Activated naive CD8-positive, alpha-beta T cell treated with anti-CD3 and anti-CD28 coated beads, Interleukin-2, amount 50 U/mL, for 24 hours (primary cell): ENCODE results near the gene PRKRA.

Experiments used
- ATAC-seq: fragments of 150-1000 bp; cut with Tn5 transposase; one replicate; pipeline ENCODE4 v1.10.0; 2021
- DNase-seq: peaks from one replicate; pipeline ENCODE4 v3.0.0; 2021
- H3K27ac Mint-ChIP-seq: one replicate; pipeline ENCODE4 v1.8.0; 2021; ENCODE audit warnings: mild to moderate bottlenecking, mixed read lengths
- H3K27me3 Mint-ChIP-seq: one replicate; pipeline ENCODE4 v1.8.0; 2021; ENCODE audit warnings: mixed read lengths
- H3K36me3 Mint-ChIP-seq: one replicate; pipeline ENCODE4 v1.8.0; 2021; ENCODE audit warnings: low read depth, mixed read lengths
- H3K4me1 Mint-ChIP-seq: one replicate; pipeline ENCODE4 v1.8.0; 2021; ENCODE audit warnings: mixed read lengths
- H3K4me3 Mint-ChIP-seq: one replicate; pipeline ENCODE4 v1.8.0; 2021; ENCODE audit warnings: mild to moderate bottlenecking, moderate library complexity, mixed read lengths
- H3K9me3 Mint-ChIP-seq: one replicate; pipeline ENCODE4 v1.8.0; 2021; ENCODE audit warnings: mixed read lengths

The PRKRA gene

GRCh38 chr2:178450774-178451525 is at the start of gene PRKRA, which contains the start of gene PJVK:
Gene PRKRA, minus strand, starts transcription at chr2:178451175. Its CDS starts 145 bp downstream, at chr2:178451030.
Gene PJVK, plus strand, starts transcription at chr2:178451378. Its CDS starts 2,032 bp downstream, at chr2:178453410.
- DNase-seq (peak; percentile 97), ATAC-seq (peak; percentile 89)
- Mint-ChIP-seq H3K36me3 (peaks cover 27% of the 10 kb centered on the region), H3K4me1 (peaks cover 31% of the 10 kb centered on the region), H3K4me3 (peak within 1 kb of the TSS; percentile 89), H3K9me3 (no peaks in the 10 kb centered on the region), H3K27me3 (no peaks in the 10 kb centered on the region), H3K27ac (peak within 1 kb of the TSS; percentile 95)

DNA sequence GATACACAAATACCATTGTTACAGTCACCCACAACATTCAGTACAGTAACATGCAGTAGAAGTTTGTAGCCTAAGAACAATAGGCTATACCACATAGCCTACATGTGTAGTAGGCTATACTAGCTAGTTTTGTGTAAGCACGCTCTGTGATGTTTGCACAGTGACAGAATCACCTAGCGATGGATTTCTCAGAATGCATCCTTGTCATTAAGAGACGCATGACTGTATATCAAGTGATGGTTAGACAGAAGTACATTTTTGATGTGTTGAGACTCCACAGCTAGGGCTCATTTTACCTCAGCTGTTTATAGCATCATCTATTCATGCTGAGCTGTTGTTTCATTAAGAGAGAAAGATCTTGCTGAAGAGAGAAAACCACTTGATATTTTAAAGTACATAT is 48.7 kb upstream of the PRKRA start:
- DNase-seq, result no peak
- H3K36me3 Mint-ChIP-seq, result peaks cover 71% of the 10 kb centered on the region
- no peak for ATAC-seq
- no peak overlapping the region for H3K27ac Mint-ChIP-seq
- no peaks in the 10 kb centered on the region for H3K4me1 Mint-ChIP-seq
- no peaks in the 10 kb centered on the region for H3K9me3 Mint-ChIP-seq
- H3K4me3 Mint-ChIP-seq, result no peak overlapping the region
- H3K27me3 Mint-ChIP-seq, result no peaks in the 10 kb centered on the region

GRCh38 chr2:178498137-178498536 is 47.2 kb upstream of the PRKRA start:
- Mint-ChIP-seq H3K36me3 (peaks cover 68% of the 10 kb centered on the region), H3K4me1 (peaks cover 4% of the 10 kb centered on the region), H3K27ac (no peak overlapping the region), H3K9me3 (no peaks in the 10 kb centered on the region), H3K4me3 (no peak overlapping the region), H3K27me3 (no peaks in the 10 kb centered on the region)
- DNase-seq (no peak), ATAC-seq (no peak)

GRCh38 chr2:178496049-178496448 is 45.1 kb upstream of the PRKRA start:
- H3K4me3 Mint-ChIP-seq, result no peak overlapping the region
- H3K27me3 Mint-ChIP-seq, result no peaks in the 10 kb centered on the region
- peaks cover 60% of the 10 kb centered on the region for H3K36me3 Mint-ChIP-seq
- no peak for DNase-seq
- H3K9me3 Mint-ChIP-seq, result no peaks in the 10 kb centered on the region
- ATAC-seq, result no peak
- H3K4me1 Mint-ChIP-seq, result peaks cover 10% of the 10 kb centered on the region
- no peak overlapping the region for H3K27ac Mint-ChIP-seq

- H3K4me1 Mint-ChIP-seq, result peaks cover 14% of the 10 kb centered on the region
- ATAC-seq (no peak), DNase-seq (no peak)
- no peak overlapping the region for H3K4me3 Mint-ChIP-seq
- H3K9me3 Mint-ChIP-seq, result no peaks in the 10 kb centered on the region
- peaks cover 53% of the 10 kb centered on the region for H3K36me3 Mint-ChIP-seq
- no peak overlapping the region for H3K27ac Mint-ChIP-seq
- H3K27me3 Mint-ChIP-seq, result no peaks in the 10 kb centered on the region
These were observed 40.6 kb upstream of the PRKRA start for GRCh38 chr2:178491612-178492011.

DNA sequence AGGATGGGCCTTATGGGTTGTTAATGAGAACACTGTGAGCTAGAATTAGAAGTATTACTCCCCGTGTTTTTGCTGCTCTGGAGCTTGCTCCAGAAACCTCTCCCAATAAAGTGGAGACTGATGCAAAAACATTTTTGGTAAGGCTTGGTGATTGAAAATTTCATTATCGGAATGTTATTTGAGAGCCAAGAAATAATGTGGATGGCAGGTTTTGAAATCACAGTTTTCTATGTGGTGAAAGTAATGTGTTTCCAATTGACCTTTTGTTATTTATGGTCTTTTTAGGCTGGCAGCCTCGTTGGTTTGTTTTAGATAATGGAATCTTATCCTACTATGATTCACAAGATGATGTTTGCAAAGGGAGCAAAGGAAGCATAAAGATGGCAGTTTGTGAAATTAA is 34.4 kb upstream of the PRKRA start:
- no peaks in the 10 kb centered on the region for H3K9me3 Mint-ChIP-seq
- no peak overlapping the region for H3K4me3 Mint-ChIP-seq
- DNase-seq, result no peak
- peaks cover 27% of the 10 kb centered on the region for H3K36me3 Mint-ChIP-seq
- H3K27ac Mint-ChIP-seq, result no peak overlapping the region
- ATAC-seq, result no peak
- H3K27me3 Mint-ChIP-seq, result no peaks in the 10 kb centered on the region
- H3K4me1 Mint-ChIP-seq, result peaks cover 32% of the 10 kb centered on the region

DNA sequence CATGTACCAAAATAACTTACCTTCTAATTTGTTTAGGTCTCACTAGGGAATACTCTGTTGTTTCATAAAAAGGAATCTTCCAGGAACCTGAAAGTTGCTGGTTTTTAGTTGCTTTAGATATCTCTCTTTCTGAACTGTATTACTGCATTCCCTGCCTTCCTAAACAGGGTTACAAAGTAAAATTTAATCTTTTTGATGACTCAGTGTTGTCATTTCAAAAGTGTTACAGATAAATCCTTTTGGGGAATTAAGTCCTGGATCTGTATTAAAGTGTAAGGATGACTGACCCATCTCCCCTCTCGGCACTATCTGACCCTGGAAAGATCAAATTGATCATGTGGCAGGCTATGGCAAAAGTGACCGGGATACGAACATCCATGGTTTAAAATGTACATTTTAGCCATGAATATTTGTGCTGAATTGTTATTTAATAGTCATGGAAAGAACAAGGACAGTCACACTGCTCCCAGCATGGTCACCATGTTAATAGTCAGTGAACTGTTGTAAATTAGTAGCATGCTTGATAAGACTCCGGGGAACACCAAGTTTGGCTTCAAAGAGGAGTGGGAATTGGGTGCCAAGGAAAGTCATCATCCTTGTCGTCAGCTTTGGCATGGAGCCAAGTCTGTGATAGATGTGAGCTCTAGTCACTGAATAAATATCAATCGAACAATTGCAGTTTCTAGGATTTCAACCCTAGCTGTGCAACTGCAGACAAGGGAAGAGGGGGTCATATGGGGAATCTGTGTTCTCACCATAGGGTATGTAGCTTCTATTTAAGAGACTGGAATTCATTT is 33.5 kb upstream of the PRKRA start:
- no peaks in the 10 kb centered on the region for H3K27me3 Mint-ChIP-seq
- H3K4me3 Mint-ChIP-seq, result no peak overlapping the region
- no peak for DNase-seq
- H3K4me1 Mint-ChIP-seq, result peaks cover 37% of the 10 kb centered on the region
- H3K27ac Mint-ChIP-seq, result no peak overlapping the region
- H3K9me3 Mint-ChIP-seq, result no peaks in the 10 kb centered on the region
- H3K36me3 Mint-ChIP-seq, result peaks cover 21% of the 10 kb centered on the region
- no peak for ATAC-seq

DNA sequence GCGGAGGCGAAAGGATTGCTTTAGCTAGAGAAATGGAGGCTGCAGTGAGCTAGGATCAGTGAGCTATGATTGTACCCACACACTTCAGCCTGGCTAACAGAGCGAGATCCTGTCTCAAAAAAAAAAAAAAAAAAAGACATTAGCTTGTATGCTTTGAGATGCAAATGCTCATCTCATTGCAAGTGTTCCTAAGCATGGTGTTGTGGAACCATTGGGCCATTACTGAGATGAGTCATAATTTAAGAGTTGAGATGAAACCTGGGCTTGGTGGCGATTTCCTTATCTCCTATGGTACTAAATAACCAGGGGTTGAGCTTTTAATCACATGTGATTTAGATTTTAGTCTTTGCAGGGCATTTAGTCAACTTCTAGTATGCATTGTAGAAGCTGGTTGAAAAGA is 31.5 kb upstream of the PRKRA start:
- DNase-seq, result no peak
- Mint-ChIP-seq H3K4me1 (peaks cover 44% of the 10 kb centered on the region), H3K27me3 (no peaks in the 10 kb centered on the region), H3K36me3 (peaks cover 17% of the 10 kb centered on the region), H3K27ac (no peak overlapping the region), H3K4me3 (peak overlapping the region; percentile 90), H3K9me3 (no peaks in the 10 kb centered on the region)
- ATAC-seq, result peak; percentile 1

DNA sequence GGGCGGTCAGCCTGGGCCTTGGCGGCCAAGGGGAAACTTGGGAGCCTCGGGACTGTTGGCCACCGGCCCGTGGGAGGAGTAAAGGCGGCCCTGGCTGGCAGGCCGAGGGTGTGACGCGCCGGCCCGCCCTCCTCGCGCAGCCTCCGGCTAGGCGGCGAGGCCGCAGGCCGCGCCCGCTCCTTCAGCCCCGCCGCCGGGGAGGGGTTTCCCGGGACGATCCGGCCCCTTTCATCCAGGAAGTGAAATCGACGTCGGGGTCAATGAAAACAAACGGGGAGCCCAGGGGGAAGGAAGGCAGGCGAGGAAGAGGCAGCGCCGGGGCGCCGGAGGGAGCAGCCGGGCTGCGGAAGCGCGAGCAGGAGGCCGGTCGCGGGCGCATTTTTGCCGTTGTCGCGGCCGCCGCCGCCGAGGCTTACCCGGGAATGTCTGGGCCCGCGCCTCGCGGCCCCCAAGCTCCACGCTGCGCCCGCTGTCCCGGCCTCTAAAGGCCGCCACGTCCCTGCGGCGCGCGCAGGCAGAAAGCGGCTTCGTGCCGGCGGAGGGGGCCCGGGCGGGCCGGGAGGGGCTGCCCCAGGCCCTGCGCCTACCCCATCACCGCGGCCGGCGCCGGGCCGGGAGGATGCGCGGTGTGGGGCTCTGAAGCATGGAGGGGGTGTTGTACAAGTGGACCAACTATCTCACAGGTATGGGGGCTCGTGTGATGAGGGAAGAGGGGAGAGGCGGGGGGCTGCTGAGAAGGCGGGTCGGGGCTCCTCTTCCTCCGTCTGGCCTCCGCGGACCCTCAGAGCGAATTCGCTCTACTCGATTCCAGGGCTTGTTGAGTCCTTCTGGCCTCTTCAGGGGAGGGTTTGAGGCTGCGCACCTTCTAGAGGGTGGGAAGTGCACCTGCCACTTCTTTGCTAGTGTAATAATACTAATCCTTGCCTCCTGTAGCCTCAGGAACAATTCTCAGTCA is 29.5 kb upstream of the PRKRA start, which contains the start of gene PLEKHA3:
Gene PLEKHA3, plus strand, starts transcription at position 231 of the 955 bp plus-strand sequence. Its CDS starts 413 bp downstream, at position 644.
- no peaks in the 10 kb centered on the region for H3K9me3 Mint-ChIP-seq
- peak within 1 kb of the TSS; percentile 89 for H3K27ac Mint-ChIP-seq
- peaks cover 55% of the 10 kb centered on the region for H3K4me1 Mint-ChIP-seq
- H3K36me3 Mint-ChIP-seq, result peaks cover 5% of the 10 kb centered on the region
- peak within 1 kb of the TSS; percentile 91 for H3K4me3 Mint-ChIP-seq
- H3K27me3 Mint-ChIP-seq, result no peaks in the 10 kb centered on the region
- DNase-seq, result peak; percentile 82
- ATAC-seq, result peak; percentile 74

DNA sequence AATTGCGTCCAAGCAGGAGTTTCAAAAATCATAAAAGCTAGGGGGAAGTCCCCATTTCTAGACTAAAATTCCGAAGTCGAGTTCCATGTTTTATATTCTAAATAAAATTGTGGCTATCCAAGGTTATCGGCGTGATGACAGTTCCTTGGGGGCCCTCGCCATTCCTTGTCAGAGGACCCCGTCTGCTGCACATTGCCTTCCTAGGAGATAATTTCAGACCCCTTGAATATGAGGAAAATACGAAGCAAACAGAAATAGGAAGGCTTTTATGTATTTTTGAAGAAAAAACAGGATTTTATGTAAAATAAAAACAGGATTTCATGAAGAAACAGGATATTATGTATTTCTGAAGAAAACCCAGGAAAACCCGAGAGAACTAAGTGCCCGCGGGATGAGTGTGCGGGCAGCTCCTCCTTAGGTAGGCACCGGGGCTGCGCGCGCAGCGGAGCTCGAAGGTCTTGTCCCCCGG is 28.8 kb upstream of the PRKRA start:
- H3K4me1 Mint-ChIP-seq, result peaks cover 54% of the 10 kb centered on the region
- peak overlapping the region; percentile 39 for H3K27ac Mint-ChIP-seq
- no peaks in the 10 kb centered on the region for H3K9me3 Mint-ChIP-seq
- ATAC-seq (no peak), DNase-seq (no peak)
- H3K4me3 Mint-ChIP-seq, result peak overlapping the region; percentile 91
- H3K36me3 Mint-ChIP-seq, result peaks cover 2% of the 10 kb centered on the region
- H3K27me3 Mint-ChIP-seq, result no peaks in the 10 kb centered on the region

DNA sequence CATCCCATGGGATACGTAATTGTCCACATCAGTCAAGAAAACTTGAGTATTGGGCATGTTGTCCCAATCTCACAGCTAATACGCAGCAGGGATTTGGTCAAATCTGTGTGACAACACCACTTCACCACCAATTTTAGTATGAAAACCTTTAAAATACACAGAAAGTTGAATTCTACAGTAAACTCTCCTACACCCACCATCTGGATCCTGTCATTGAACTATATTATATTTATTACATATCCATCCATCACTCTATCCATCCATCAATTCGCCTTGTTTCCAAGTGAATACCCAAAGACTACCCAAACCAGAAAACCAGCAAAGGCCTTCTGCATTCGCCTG is 28.3 kb upstream of the PRKRA start:
- no peaks in the 10 kb centered on the region for H3K27me3 Mint-ChIP-seq
- peak overlapping the region; percentile 89 for H3K27ac Mint-ChIP-seq
- H3K4me1 Mint-ChIP-seq, result peaks cover 49% of the 10 kb centered on the region
- no peak for DNase-seq
- peak overlapping the region; percentile 91 for H3K4me3 Mint-ChIP-seq
- H3K36me3 Mint-ChIP-seq, result peaks cover 2% of the 10 kb centered on the region
- no peaks in the 10 kb centered on the region for H3K9me3 Mint-ChIP-seq
- no peak for ATAC-seq

DNA sequence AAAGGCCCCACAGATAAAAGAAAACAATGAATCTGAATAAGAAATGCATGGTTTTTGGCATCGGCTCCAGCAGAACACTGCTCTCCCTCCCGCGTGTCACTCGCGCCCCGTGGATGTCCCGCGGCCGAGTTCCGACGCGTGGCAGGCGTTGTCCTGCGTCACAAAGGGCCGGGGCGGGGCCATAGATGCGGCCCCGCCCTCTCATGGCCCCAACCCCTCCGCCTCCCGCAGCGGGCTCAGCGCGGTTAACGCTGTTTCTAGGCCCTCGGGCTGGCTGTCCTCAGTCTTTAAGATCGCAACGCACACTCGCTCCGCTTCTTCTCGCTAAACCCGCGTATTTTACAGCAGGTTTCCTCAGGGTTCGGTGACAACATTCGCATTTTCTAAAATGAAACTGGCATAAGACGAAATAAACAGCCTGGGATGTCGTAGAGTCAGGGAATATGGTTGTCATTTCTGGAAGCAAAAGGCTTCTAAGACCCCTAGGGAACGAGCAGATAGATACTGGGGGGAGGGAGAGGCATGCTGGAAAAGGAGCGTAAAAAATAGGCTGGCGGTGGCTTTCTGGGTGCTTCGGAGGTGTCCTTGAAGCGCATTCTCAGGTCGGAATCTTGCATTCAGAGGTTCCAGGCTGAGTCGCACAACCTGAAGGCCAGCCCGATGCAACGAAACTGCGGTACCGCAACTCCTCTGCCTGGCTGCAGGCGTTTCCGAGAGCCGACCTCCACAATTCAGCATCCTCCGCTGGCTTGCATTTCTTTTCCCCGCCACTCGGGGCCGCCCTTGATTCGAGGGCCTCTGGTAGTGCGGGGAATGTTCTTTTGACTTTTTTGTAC is 27.7 kb upstream of the PRKRA start, which contains the start of gene FKBP7:
Gene FKBP7, minus strand, starts transcription at position 162 of the 836 bp plus-strand sequence. Its CDS starts 101 bp downstream, at position 61.
- Mint-ChIP-seq H3K36me3 (peaks cover 2% of the 10 kb centered on the region), H3K27ac (peak within 1 kb of the TSS; percentile 89), H3K27me3 (no peaks in the 10 kb centered on the region), H3K4me3 (peak within 1 kb of the TSS; percentile 91), H3K4me1 (peaks cover 49% of the 10 kb centered on the region), H3K9me3 (no peaks in the 10 kb centered on the region)
- DNase-seq (peak; percentile 83), ATAC-seq (peak; percentile 70)

- H3K9me3 Mint-ChIP-seq, result no peaks in the 10 kb centered on the region
- H3K27ac Mint-ChIP-seq, result peak overlapping the region; percentile 89
- DNase-seq (no peak), ATAC-seq (no peak)
- H3K27me3 Mint-ChIP-seq, result no peaks in the 10 kb centered on the region
- peaks cover 49% of the 10 kb centered on the region for H3K4me1 Mint-ChIP-seq
- peak overlapping the region; percentile 91 for H3K4me3 Mint-ChIP-seq
- peaks cover 2% of the 10 kb centered on the region for H3K36me3 Mint-ChIP-seq
These were observed 27.1 kb upstream of the PRKRA start for GRCh38 chr2:178478130-178478438.
